Activated CD4-positive, alpha-beta memory T cell treated with anti-CD3 and anti-CD28 coated beads, Interleukin-2, amount 10 ng/mL, durations not matched to agents 7 days and 5 days (primary cell): ENCODE data around the gene DCAF10. TPM values are rescaled to one million over a fixed set of nuclear protein-coding genes. Genes with fewer than 3 reads are reported as not detected.
"Not testable (repeated sequence)": the region's sequence is repeated elsewhere in the genome, so short reads cannot be mapped to it uniquely, and the experiment has no call there.

Experiments
- CTCF ChIA-PET: fragments of 350-600 bp; sonication (Branson Sonifier 250); formaldehyde crosslinking; loops from one replicate; lab custom pipeline; 2021; ENCODE audit warnings: antibody characterized with exemption, inconsistent platforms; lab: Charles Lee
- POLR2A ChIA-PET: fragments of 350-600 bp; sonication (Branson Sonifier 250); formaldehyde crosslinking; loops from one replicate; lab custom pipeline; 2021; ENCODE audit warnings: antibody characterized with exemption; lab: Charles Lee
- DNase-seq: peaks from one replicate; pipeline ENCODE4 v3.0.0-alpha.2; 2020
- H3K27ac Mint-ChIP-seq: one replicate; pipeline ENCODE4 v1.8.0; 2021; ENCODE audit warnings: mild to moderate bottlenecking, mixed read lengths
- H3K27me3 Mint-ChIP-seq: one replicate; pipeline ENCODE4 v1.8.0; 2021; ENCODE audit warnings: mixed read lengths
- H3K36me3 Mint-ChIP-seq: one replicate; pipeline ENCODE4 v1.8.0; 2021; ENCODE audit warnings: low read depth, mixed read lengths
- H3K4me1 Mint-ChIP-seq: one replicate; pipeline ENCODE4 v1.8.0; 2021; ENCODE audit warnings: mixed read lengths
- H3K4me3 Mint-ChIP-seq: one replicate; pipeline ENCODE4 v1.8.0; 2021; ENCODE audit warnings: mild to moderate bottlenecking, mixed read lengths
- H3K9me3 Mint-ChIP-seq: one replicate; pipeline ENCODE4 v1.8.0; 2021; ENCODE audit warnings: mixed read lengths
- total RNA-seq, 2 experiments: library from RNA; stranded (reverse); gene quantifications; one replicate each; pipeline ENCODE4 v1.2.3, GENCODE V29; 2021

The DCAF10 gene
- total RNA-seq, 2 experiments from 2014 or later: 18.7 to 20.7 TPM

DNA sequence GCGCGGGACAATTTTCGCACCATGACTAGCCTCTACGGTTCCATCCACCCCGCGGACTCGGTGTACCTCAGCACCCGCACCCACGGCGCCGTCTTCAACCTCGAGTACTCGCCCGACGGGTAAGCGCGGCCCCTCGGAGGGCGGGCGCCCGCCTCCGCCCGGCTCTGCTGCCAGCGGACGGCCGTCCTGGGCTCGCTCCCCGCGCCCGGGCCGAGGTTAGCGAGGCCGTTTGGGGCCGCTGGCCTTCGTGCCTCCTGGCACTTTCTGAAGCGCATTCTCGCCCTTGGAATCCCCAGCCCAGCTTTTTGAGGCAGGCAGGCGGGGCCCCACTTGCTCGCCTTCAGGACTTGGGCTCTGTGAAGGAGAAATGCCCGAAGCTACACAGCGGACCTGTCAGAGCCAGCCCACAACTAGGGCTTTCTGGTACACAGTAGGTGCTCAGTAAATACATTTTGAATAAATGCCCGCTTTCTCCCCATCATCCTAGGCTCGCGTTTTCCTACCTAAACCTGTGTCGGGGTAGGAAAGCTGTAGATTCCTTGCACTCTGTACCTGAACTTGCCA is 772 bp downstream of the DCAF10 start:
- CTCF ChIA-PET: interaction anchor here (0.6 to 1.6 kb wide), 4 partner anchors 10 to 102 kb away, joined by 3 to 6 read pairs (median 3); partner anchors contain the start of gene EXOSC3
- H3K27ac Mint-ChIP-seq: peak overlapping the region; percentile 63
- no peaks in the 10 kb centered on the region for H3K27me3 Mint-ChIP-seq

DNA sequence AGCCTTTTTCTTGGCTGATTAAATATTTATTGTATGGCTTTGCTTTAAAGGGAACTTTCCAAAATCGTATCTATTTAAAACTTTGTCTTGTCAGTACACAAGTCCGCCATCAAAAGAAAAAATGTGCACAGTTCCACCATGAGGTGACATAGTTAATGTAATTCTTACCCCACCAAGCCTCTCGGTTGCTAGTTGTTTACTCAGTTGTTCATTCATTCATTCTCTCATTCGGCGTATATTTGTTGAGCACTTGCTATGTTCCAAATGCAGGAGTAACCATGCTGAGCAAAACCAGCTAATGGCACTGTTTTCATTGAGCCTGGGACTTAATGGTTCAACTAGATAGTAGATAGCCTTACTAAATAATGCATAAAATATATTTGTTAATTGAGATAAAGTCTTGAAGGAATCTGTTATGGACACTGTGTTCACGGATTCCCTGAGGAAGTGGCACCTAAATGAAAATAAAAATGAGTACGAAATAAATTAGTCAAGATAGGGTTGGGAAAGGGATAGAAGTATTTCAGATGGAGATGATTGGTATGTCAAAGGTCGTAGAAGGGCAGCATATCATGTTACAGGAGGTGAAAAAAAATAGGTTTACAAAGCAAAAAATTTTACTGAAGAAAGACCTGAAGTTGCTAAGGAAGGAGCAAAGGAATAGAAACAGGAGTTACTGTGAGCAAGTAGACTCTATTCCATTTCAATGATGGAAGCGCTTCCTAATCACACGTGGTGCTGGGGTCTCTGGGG is 1.5 kb downstream of the DCAF10 start:
- Mint-ChIP-seq H3K27ac (no peak overlapping the region), H3K27me3 (no peaks in the 10 kb centered on the region), H3K4me1 (peaks cover 42% of the 10 kb centered on the region), H3K36me3 (peaks cover 12% of the 10 kb centered on the region), H3K4me3 (peak overlapping the region; percentile 89), H3K9me3 (no peaks in the 10 kb centered on the region)
- DNase-seq: no peak
- CTCF ChIA-PET: interaction anchor here (1.6 kb wide), 1 partner anchor 17 kb away, joined by 6 read pairs; the partner anchor contains the start of gene EXOSC3
- POLR2A ChIA-PET: interaction anchor here (1.4 to 9.9 kb wide), 4 partner anchors 17 to 269 kb away, joined by 3 to 118 read pairs (median 4); partner anchors contain the start of gene EXOSC3

More for the DNA sequence above, 772 bp downstream of the DCAF10 start:
- Mint-ChIP-seq H3K4me1 (peaks cover 40% of the 10 kb centered on the region), H3K9me3 (no peaks in the 10 kb centered on the region), H3K36me3 (peaks cover 12% of the 10 kb centered on the region), H3K4me3 (peak overlapping the region; percentile 89)
- DNase-seq: no peak
- POLR2A ChIA-PET: interaction anchor here (0.9 to 9.9 kb wide), 13 partner anchors 11 to 338 kb away, joined by 3 to 118 read pairs (median 4); partner anchors contain the start of genes EXOSC3, SLC25A51, TOMM5 and TRMT10B

DNA sequence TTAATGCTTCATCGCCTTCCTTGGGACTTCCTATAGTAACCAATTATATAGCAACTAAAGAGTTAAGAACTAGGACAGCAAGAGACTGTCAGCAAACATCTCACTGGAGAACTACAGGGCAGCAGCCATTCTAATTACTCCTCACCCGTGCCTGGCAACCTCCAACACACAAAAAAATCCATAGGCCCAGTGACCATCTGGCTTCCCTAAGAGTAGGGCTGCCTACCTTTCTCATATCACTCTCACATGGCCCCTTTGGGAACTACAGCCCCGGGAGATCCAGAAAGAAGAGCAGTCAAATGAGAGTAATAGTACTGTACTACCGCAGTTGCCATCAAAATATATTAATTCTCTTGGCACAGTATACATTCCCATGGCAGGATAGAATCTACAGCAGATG is 5.7 kb downstream of the DCAF10 start:
- Mint-ChIP-seq H3K4me3 (no peak overlapping the region), H3K36me3 (peaks cover 9% of the 10 kb centered on the region), H3K27ac (no peak overlapping the region), H3K27me3 (no peaks in the 10 kb centered on the region), H3K4me1 (peaks cover 25% of the 10 kb centered on the region), H3K9me3 (no peaks in the 10 kb centered on the region)
- POLR2A ChIA-PET: interaction anchor here (9.9 kb wide), 1 partner anchor 22 kb away, joined by 118 read pairs; the partner anchor contains the start of gene EXOSC3
- CTCF ChIA-PET: interaction anchor here (1.2 kb wide), 1 partner anchor 59 kb away, joined by 3 read pairs; no protein-coding TSS in a partner anchor
- no peak for DNase-seq

DNA sequence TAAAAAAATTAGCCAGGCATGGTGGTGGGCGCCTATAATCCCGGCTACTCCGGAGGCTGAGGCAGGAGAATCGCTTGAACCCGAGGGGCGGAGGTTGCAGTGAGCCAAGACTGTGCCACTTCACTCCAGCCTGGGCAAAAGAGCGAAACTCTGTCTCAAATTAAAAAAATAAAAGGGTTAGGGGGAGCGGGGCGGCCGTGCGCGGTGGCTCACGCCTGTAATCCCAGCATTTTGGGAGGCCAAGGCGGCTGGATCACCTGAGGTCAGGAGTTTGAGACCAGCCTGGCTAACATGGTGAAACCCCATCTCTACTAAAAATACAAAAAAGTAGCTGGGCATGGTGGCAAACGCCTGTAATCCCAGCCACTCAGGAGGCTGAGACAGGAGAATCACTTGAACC is 9.1 kb downstream of the DCAF10 start:
- Mint-ChIP-seq H3K36me3 (peaks cover 12% of the 10 kb centered on the region), H3K4me1 (peaks cover 12% of the 10 kb centered on the region)
- H3K27ac Mint-ChIP-seq, CTCF ChIA-PET, DNase-seq, H3K9me3 Mint-ChIP-seq, H3K27me3 Mint-ChIP-seq, H3K4me3 Mint-ChIP-seq, POLR2A ChIA-PET: not testable (repeated sequence)

DNA sequence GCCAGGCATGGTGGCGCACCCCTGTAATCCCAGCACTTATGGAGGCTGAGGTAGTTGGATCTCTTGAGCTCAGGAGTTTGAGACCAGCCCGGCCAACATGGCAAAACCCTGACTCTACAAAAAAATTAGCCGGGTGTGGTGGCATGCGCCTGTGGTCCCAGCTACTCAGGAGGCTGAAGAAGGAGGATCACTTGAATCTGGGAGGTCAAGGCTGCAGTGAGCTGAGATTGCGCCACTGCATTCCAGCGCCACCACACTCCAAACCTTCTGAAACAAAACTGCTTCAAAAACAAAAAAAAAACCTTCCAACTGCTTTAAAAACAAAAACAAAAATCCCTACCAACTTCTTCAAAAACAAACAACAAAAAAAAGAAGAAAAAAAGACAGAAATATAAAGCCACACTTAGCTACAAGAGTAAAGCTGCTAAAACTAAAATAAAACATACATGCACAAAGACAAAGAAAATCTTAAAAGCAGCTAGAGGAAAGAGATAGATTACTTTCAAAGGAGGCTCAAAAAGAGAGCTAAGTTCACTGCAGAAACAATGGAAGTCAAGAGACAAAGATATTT is 11.4 kb downstream of the DCAF10 start:
- CTCF ChIA-PET: interaction anchor here (1.0 to 1.5 kb wide), 3 partner anchors 11 to 276 kb away, joined by 3 read pairs; partner anchors contain the start of gene DCAF10
- H3K27me3 Mint-ChIP-seq: no peaks in the 10 kb centered on the region
- peak overlapping the region; percentile 7 for H3K27ac Mint-ChIP-seq
- H3K9me3 Mint-ChIP-seq: no peaks in the 10 kb centered on the region
- POLR2A ChIA-PET: interaction anchor here (0.9 kb wide), 1 partner anchor 12 kb away, joined by 3 read pairs; the partner anchor contains the start of gene DCAF10
- no peak for DNase-seq
- peaks cover 10% of the 10 kb centered on the region for H3K4me1 Mint-ChIP-seq
- H3K36me3 Mint-ChIP-seq: peaks cover 9% of the 10 kb centered on the region
- H3K4me3 Mint-ChIP-seq: no peak overlapping the region

DNA sequence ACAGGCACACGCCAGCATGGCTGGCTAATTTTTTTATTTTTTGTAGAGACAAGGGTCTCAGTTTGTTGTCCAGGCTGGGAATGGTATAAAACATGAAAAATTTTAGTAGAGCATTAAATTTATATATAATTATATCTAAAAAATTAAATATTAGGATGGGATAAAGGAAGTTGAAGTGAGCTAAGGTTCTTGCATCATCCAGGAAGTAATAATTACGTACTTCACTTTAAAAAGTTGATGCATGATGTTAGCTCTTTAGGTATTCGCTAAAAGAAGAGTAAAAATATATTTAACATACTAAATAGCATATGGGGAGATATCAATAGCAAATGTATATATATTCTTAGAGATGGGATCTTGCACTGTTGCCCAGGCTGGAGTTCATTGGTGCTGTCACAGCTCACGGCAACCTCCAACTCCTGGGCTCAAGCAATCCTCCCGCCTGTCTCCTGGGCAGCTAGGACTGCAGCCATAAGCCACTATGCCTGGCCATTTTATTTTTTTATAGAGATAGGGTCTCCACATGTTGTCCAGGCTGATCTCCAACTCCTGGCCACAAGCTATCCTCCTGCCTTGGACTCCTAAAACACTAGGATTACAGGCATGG is 12.3 kb downstream of the DCAF10 start:
- Mint-ChIP-seq H3K36me3 (peaks cover 7% of the 10 kb centered on the region), H3K27ac (no peak overlapping the region), H3K4me3 (no peak overlapping the region), H3K27me3 (no peaks in the 10 kb centered on the region), H3K9me3 (no peaks in the 10 kb centered on the region), H3K4me1 (peaks cover 5% of the 10 kb centered on the region)
- DNase-seq: no peak
- CTCF ChIA-PET: interaction anchor here (1.0 kb wide), 1 partner anchor 14 kb away, joined by 3 read pairs; no protein-coding TSS in a partner anchor
- POLR2A ChIA-PET: no interaction called here

DNA sequence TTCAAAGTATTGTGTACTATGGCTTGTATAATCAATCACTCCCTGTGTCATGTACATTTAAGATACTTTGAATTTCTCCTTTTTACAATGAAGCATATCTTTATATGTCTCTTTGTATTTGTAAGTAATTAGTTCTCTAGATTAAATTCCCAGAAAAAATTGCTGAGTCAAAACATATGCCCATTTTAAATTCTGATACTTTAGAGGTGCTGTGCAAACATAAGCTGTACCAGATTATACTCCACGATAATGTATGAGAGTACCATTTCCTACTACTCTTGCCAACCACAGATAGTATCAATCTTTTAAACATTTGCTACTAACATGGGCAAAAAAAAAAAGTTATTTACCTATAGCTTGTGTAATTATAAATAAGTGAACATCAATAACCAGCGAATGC is 18.3 kb downstream of the DCAF10 start:
- ChIA-PET POLR2A (interaction anchor here (1.6 kb wide), 1 partner anchor 18 kb away, joined by 5 read pairs; the partner anchor contains the start of gene DCAF10), CTCF (interaction anchor here (0.9 kb wide), 1 partner anchor 338 kb away, joined by 3 read pairs; no protein-coding TSS in a partner anchor)
- no peaks in the 10 kb centered on the region for H3K27me3 Mint-ChIP-seq
- H3K4me1 Mint-ChIP-seq: peaks cover 2% of the 10 kb centered on the region
- no peak overlapping the region for H3K27ac Mint-ChIP-seq
- peaks cover 29% of the 10 kb centered on the region for H3K36me3 Mint-ChIP-seq
- no peaks in the 10 kb centered on the region for H3K9me3 Mint-ChIP-seq
- no peak for DNase-seq
- H3K4me3 Mint-ChIP-seq: no peak overlapping the region

DNA sequence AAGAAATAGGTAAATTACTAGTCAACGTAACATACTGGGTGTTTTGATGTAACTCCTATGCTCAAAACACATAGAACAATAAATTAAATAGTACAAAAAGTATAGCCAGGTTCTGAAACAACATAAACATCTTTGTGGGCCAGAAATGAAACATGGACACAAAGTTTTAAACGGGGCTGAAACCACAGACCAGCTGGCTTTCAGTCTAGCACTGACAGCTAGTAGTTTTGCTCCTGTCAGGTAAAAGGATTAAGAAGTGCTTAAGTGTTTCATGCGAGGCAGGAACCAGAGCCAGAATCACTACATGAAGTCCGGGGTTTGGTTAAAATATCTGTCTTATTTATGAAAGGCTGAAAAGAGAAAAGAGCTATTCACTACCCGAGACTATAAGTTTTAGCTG is 19.5 kb downstream of the DCAF10 start:
- ChIA-PET POLR2A (interaction anchor here (1.6 kb wide), 1 partner anchor 19 kb away, joined by 5 read pairs; the partner anchor contains the start of gene DCAF10), CTCF (interaction anchor here (1.0 kb wide), 1 partner anchor 9 kb away, joined by 3 read pairs; no protein-coding TSS in a partner anchor)
- peaks cover 39% of the 10 kb centered on the region for H3K36me3 Mint-ChIP-seq

DNA sequence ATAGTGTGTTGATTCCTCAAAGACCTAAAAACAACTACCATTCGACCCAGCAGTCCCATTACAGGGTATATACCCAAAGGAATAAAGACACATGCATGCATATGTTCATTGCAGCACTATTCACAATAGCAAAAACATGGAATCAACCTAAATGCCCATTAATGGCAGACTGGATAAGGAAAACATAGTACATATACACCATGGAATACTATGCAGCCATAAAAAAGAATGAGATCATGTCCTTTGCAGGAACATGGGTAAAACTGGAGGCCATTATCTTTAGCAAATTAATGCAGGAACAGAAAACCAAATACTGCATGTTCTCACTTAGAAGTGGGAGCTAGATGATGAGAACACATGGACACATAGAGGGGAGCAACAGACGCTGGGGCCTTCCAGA is 24.6 kb downstream of the DCAF10 start:
- H3K4me1 Mint-ChIP-seq, POLR2A ChIA-PET, H3K9me3 Mint-ChIP-seq, H3K4me3 Mint-ChIP-seq, DNase-seq, H3K27ac Mint-ChIP-seq, H3K27me3 Mint-ChIP-seq, CTCF ChIA-PET: not testable (repeated sequence)
- H3K36me3 Mint-ChIP-seq: peaks cover 46% of the 10 kb centered on the region

More for the DNA sequence above, 19.5 kb downstream of the DCAF10 start:
- H3K4me3 Mint-ChIP-seq: no peak overlapping the region
- peaks cover 2% of the 10 kb centered on the region for H3K4me1 Mint-ChIP-seq
- no peak overlapping the region for H3K27ac Mint-ChIP-seq
- no peak for DNase-seq
- H3K27me3 Mint-ChIP-seq: no peaks in the 10 kb centered on the region
- H3K9me3 Mint-ChIP-seq: no peaks in the 10 kb centered on the region

DNA sequence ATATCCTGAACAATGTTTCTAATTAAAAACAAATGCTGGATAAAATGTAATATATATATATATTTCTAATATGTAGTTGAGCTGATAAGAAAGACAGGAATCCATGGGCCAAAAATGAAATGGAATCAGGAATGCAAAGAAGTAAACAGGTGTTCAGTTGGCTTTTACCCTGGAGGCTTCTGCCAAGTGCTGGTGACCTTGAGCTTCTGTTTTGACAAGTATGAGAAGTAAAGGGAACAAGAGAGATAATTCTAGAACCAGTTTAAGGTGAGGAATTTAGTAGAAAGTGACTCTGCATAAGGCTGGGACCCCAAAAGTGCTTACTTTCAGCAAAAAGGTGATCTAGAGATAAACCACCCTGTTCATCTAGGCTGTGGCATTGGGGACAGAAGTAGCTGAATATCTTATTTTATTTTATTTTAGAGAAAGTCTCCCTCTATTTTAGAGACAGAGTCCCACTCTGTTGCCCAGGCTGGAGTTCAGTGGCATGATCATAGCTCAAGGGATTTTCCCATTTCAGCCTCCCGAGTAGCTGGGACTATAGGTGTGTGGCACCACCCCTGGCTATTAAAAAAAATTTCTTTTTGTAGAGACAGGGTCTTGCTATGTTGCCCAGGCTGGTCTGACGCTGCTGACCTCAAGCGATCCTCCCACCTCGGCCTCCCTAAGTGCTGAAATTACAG is 27.0 kb downstream of the DCAF10 start:
- H3K36me3 Mint-ChIP-seq: peaks cover 26% of the 10 kb centered on the region
- CTCF ChIA-PET: no interaction called here
- POLR2A ChIA-PET: no interaction called here
- DNase-seq: no peak
- no peaks in the 10 kb centered on the region for H3K9me3 Mint-ChIP-seq
- no peaks in the 10 kb centered on the region for H3K27me3 Mint-ChIP-seq
- no peak overlapping the region for H3K4me3 Mint-ChIP-seq
- H3K27ac Mint-ChIP-seq: no peak overlapping the region
- no peaks in the 10 kb centered on the region for H3K4me1 Mint-ChIP-seq

DNA sequence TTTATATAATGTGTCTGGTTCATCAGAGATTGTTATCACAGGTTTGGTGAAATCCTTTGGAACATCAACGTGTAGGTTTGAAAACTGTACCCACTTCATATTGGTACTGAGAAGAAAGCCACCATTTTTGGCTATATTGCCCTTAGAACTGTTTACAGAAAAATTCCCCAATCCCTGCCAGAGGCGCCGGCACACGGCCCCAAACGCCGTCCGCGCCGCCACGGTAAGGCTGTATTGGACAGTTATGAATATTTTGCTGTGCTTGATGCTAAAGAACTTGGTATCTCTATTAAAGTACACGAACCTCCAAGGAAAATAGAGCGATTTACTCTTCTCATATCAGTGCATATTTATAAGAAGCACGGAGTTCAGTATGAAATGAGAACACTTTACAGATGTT is 35.2 kb downstream of the DCAF10 start:
- CTCF ChIA-PET: no interaction called here
- Mint-ChIP-seq H3K36me3 (peaks cover 6% of the 10 kb centered on the region), H3K4me3 (no peak overlapping the region), H3K27me3 (no peaks in the 10 kb centered on the region), H3K27ac (no peak overlapping the region), H3K4me1 (peaks cover 9% of the 10 kb centered on the region), H3K9me3 (no peaks in the 10 kb centered on the region)
- POLR2A ChIA-PET: no interaction called here
- no peak for DNase-seq

DNA sequence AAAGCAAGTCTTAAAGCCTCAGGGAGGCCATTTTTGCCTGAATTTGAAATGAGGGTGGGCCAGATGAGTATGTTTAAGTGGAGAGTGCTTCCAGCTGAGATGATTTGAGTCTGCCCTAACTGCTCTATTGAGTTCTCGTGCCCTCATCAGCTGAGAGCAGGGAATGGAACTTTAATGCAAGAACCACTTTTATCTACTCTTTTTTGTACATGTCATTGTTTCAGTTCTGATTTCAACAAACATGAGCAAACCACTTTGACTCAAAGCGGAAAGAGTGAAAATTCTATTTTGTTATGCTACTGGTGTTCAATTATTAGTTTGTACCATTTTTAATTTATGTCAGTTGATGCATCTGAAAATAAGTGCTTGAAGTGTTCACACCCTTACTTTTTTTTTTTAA is 35.8 kb downstream of the DCAF10 start:
- peaks cover 6% of the 10 kb centered on the region for H3K36me3 Mint-ChIP-seq
- ChIA-PET CTCF (no interaction called here), POLR2A (no interaction called here)
- H3K27me3 Mint-ChIP-seq: no peaks in the 10 kb centered on the region
- H3K4me3 Mint-ChIP-seq: no peak overlapping the region
- H3K9me3 Mint-ChIP-seq: no peaks in the 10 kb centered on the region
- DNase-seq: no peak
- H3K4me1 Mint-ChIP-seq: peaks cover 9% of the 10 kb centered on the region
- no peak overlapping the region for H3K27ac Mint-ChIP-seq
